ENCODE measurements around the gene CEP89.
"Not testable (repeated sequence)": the region's sequence is repeated elsewhere in the genome, so short reads cannot be mapped to it uniquely, and the experiment has no call there.

The CEP89 gene

DNA sequence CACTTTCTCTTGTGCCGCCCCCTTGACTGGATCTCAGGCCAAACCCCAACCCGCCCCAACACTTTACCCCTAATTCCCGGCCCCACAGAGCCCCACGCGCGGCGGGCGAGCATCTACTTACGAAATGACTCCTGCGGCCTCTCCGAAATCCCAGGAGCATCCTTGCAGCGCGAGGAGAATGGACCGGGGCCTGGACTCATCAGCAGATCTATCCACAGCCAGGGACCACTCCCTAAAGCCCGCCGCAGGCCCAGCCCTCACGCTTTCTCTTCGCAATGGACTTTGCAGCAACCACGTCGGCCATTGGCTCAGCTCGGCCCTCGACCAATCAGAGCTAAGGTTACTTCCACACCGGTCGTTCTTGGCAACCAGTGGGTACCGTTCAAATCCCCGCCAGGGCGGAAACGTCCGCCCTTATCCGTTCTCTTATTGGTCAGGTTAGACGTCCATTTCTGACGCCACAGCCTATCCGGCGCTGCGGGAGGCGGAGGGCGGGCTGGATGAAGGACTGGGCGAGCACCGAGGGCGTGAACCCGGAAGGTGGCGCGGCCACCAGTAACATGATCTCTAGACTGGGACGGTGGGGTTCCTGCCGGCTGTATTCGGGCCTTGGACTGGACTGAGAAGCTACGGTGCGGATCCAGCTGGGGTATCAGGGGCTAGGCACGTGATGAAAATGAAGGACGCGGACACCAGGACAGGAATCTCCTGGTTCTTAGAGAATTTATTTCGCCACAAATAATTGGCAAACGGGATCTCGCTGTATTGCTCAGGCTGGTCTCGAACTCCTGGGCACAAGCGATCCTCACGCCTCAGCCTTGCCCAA lies at the start of gene CEP89, which contains the start of gene FAAP24:
CEP89 (minus strand) TSS at position 244 of the 826 bp plus-strand sequence; CDS start at position 160, 84 bp downstream.
FAAP24 (plus strand) TSS at position 528 of the 826 bp plus-strand sequence. CDS start 955 bp downstream, outside the sequence.
- DNase-seq: peak; percentile 99 to 100

GRCh38 chr19:33010891-33011290 lies 39.1 kb upstream of the CEP89 start:
- DNase-seq: not testable (repeated sequence)

DNA sequence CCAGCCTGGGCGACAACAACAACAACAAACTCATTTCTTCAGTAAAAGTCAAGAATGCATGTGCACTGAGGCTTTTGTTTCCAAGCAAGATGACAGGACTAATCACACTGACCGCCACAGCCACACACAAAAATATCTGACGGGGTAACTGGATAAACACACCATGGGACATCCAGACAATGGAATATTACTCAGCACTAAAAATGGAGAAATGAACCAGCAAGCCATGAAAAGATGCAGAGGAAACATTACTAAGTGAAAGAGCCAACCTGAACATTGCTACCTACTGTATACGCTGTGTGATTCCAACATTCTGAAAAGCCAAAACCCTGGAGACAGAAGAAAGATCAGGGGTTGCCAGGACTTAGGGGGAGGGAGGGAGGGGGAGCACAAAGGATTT lies 37.0 kb upstream of the CEP89 start:
- DNase-seq: no peak

GRCh38 chr19:33005440-33005839 lies 33.7 kb upstream of the CEP89 start:
- DNase-seq: no peak

DNA sequence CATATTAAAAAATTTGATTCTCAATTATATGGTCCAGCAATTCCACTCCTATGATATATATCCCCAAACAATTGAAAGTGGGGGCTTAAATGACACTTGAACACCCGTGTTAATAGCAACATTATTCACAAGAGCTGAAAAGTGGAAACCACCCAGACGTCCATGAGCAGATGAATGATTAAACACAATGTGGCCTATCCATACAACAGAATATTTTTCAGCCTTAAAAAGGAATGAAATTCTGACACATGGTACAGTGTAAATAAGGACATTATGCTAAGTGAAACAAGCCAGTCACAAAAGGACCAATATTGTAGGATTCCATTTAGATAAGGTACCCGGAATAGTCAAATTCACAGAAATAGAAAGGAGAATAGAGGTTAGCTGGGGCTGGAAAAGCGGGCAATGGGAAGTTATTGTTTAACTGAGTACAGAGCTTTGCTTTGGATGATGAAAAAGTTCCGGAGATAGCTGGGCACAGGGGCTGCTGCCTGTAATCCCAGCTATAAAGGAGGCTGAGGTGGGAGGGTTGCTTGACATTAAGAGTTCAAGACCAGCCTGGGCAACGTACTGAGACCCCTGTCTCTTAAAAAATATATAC lies 31.8 kb upstream of the CEP89 start:
- not testable (repeated sequence) for DNase-seq

GRCh38 chr19:33002126-33002865 lies 30.5 kb upstream of the CEP89 start:
- not testable (repeated sequence) for DNase-seq

DNA sequence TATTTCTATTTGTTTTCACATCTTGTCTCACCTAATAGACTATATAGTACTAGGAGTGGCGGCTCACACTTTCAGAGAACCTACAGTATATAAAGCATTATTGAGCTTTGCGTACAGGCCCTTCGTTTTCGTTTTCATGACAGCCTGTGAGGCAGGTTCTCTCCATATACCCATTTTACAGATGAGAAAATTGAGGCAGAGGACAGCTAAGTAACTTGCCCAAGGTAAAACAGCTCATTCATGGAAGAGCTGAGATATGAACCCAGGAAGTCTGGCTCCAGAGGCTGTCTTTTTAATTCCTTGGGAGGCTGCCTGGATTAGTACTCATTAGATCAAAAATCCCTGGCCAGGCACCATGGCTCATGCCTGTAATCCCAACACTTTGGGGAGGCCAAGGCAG lies 29.2 kb upstream of the CEP89 start:
- DNase-seq: no peak

GRCh38 chr19:33000510-33000909 lies 28.8 kb upstream of the CEP89 start:
- peak in 1 of 2 donors; percentile 19 for DNase-seq

DNA sequence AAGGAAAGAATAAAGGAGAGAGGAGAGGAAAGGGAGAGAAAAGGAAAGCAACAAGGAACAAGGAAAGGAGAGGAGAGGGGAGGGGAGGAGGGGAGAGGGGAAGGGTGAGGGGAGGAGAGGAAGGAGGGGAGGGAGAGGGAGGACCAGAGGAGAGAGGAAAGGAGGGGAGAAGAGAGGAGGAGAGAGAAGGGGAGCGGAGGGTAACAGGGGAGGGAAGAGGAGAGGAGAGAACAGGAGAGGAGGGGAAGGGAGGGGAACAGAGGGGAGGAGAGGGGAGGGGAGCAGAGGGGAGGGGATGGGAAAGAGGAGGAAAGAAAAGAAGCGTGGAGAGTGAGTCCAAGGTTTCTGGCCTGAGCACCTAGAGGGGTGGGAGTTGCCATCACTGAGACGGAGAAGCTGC lies 27.0 kb upstream of the CEP89 start:
- no peak for DNase-seq

DNA sequence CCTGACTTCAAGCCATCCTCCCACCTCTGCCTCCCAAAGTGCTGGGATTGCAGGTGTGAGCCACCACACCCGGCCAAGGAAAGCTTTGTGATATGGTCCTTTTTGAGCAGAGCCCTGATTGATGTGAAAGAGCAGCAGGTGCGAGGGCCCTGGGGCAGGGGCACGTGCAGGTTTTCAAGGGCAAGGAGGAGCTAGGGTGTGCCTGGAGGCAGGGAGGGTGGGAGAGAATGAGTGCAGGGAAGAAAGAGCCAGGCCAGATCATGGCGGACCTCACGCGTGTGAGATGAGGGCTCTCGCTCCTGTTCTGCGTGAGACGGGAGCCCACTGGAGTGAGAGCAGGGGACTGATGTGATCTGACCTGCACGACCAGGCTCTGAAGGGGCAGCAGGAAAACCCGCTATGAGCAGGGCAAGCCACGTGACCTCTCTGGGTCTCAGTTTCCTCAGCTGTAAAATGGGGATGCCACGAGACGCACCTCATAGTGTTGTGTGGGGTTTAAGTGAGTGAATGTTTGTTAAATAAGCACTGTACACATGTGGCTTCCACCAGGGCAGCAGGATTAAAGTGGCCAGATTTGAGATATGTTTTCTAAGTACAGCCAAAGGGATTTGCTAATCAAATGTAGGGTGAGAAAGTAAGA lies 26.1 kb upstream of the CEP89 start:
- no peak for DNase-seq

- not testable (repeated sequence) for DNase-seq
Observed at GRCh38 chr19:32997061-32997464, 25.3 kb upstream of the CEP89 start.

DNA sequence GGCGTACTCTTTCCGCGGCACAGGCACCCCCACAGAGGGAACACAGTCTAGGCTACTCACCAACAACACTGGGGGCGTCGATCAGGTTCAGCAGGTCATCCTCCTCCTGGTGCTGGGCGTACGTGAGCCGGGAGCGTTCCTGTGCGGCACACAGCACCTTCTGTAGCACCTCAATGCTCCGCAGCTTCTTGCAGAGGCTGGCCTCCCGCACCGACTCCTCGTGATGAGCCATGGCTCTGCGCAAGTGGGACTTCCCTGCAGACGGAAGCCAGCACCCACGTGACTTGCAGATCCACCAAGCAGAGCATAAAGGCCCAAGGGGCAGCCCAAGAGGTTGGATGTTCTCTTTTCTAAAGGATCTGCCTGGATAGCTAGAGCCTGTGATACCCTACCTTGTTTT lies 24.2 kb upstream of the CEP89 start:
- DNase-seq: not testable (repeated sequence)

DNA sequence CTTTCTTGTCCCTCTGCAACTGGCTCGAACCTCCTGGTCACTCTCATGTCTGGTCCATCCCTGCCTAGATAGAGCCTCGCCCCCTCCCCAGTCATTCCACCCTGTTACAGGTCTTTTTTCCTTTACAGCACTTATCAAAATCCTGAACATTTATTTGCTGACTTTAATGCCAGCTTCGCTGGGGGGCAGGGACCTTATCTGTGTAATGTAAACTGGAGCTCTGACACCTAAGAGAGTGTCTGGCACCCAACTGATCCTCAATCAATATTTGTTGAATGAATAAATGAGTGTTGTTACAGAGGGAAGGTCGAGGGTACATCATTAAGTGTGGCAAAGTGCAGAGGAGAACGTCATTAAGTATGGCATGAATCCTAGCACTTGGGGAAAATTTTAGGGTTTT lies 17.0 kb upstream of the CEP89 start:
- DNase-seq: no peak

GRCh38 chr19:32988254-32988653 lies 16.5 kb upstream of the CEP89 start:
- DNase-seq: not testable (repeated sequence)

DNA sequence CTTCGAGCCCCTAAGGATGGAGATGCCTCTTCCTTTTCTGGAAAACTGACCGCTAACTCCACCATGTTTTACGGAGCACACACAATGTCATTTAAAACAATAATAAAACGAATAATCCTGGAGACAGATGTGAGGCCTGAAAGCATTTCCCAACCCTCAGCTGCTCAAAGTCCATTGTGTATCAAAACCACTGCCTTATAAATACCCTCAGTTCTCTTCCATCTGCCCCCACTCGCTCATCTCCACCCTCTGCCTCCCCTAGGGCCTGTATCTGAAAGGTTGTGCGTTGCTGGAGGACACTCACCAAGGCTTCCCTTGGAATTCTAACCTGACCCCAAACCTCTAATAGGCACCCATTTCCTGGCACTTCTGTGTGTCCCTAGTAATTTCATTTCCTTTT lies 10.7 kb upstream of the CEP89 start:
- not testable (repeated sequence) for DNase-seq

GRCh38 chr19:32979807-32980206 lies 8.0 kb upstream of the CEP89 start:
- DNase-seq: not testable (repeated sequence)

- not testable (repeated sequence) for DNase-seq
Observed at GRCh38 chr19:32977813-32978212, 6.1 kb upstream of the CEP89 start.

DNA sequence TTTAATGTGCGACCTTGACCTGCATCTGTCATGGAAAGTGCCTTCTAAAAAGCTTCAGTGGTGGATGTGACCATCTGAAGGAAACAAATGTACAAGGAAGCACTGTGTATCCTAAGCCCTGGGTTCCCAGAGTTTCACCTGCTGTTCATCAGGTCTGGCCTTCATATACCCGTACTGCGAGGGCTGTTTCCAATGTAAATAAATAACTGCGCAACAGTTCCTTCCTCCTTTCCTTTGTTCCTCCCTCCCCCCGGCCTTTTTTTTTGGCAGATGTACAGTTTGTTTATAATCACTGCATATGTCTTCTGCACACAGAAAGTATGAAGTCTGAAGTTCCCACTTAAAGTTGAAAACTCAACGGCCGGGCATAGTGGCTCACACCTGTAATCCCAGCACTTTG lies 5.5 kb upstream of the CEP89 start:
- no peak for DNase-seq

GRCh38 chr19:32976223-32976805 lies 4.6 kb upstream of the CEP89 start:
- peak; percentile 64 to 70 for DNase-seq

DNA sequence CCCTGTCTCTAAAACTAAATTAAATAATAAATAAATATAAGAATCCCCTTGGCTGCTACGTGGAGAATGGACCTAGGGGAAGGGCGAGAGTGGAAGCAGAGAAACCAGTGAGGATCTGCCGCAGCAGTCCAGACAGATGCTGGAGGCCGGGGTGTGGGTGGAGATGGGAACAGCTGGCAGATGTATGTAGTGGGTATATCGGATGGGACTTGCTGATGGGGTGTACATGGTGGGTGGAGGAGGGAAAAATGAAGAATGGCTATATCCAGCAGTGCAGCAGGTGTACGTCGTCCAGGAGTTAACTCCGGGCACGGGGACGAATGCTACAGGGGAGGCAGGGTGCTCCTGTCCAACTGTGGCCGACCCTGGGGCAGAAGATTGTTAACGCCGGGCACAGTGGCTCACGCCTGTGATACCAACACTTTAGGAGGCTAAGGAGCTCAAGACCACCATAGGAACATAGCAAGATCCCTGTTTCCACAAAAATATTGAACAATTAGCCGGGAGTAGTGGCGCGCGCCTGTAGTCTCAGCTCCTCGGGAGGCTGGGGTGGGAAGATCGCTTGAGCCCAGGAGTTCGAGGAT lies 654 bp downstream of the CEP89 start:
- no peak for DNase-seq

DNA sequence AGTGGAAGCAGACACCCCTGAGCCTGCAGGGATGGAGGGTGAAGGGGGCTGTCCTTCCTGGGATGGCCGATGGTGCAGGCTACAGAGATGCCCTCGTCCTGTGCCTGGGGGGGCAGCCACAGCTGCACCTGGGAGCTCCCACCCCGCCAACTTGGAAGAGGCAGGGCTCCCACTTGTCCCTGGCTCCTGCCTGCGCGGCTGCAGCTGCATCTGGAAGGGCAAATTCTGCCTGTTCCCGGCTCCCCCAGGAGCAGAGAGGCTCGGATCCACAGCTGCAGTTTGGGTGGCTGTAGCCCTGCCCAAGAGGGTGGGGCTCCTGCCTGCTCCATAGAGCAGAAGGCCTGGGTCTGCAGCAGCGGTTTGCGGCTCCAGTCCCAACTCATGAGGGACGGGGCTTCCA lies 2.2 kb downstream of the CEP89 start:
- DNase-seq: no peak

DNA sequence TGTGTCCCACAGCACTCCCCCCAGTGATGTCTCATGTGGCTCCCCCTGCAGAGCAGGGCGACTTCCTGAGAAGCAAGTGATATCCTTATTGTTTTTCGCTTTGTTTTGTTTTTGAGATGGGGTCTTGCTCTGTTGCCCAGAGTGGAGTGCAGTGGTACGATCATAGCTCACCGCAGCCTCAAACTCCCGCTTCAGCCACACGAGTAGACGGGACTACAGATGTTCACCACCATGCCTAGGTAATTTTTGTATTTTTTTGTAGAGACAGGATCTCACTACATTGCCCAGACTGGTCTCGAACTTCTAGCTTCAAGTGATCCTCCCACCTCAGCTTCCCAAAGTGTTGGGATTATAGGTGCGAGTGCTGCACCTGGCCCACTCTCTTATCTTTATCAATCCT lies 5.0 kb downstream of the CEP89 start:
- DNase-seq: no peak

All from CD4-positive, alpha-beta T cell treated with Interleukin-4 for 1 hour (primary cell).